ENCODE results near the gene CFAP54.

- TF ChIP-seq CTCF (IDR thresholded peaks at IDR 0.05) (no peak), EP300 (IDR thresholded peaks at IDR 0.05) (no peak), POLR2A (IDR thresholded peaks at IDR 0.05) (no peak), POLR2AphosphoS5 (IDR thresholded peaks at IDR 0.05) (no peak)
Measured at GRCh38 chr12:96862326-96862725, 372.9 kb downstream of the CFAP54 start.

Data from suprapubic skin (tissue), 4 donors.